ENCODE measurements around the gene SLC38A7. TPM values are rescaled to one million over a fixed set of nuclear protein-coding genes. Genes with fewer than 3 reads are reported as not detected.

SLC38A7 gene
- total RNA-seq, 1 donor, result 6.7 TPM

- Histone ChIP-seq H3K4me1 (ENCODE audit: insufficient read depth, low read length) (peaks cover 38% of the 10 kb centered on the region), H3K4me3 (ENCODE audit: low read length) (peak within 1 kb of the TSS; percentile 98), H3K9me3 (ENCODE audit: low read depth, low read length) (no peaks in the 10 kb centered on the region), H3K27me3 (ENCODE audit: insufficient read depth, low read length) (no peaks in the 10 kb centered on the region)
Observed at GRCh38 chr16:58629733-58630640, 54.6 kb downstream of the SLC38A7 start, which contains the start of gene CNOT1. Gene CNOT1, minus strand, starts transcription at chr16:58629826. Its CDS starts 30,489 bp downstream, at chr16:58599337.

GRCh38 chr16:58628845-58629732 lies 55.5 kb downstream of the SLC38A7 start:
- Histone ChIP-seq H3K4me1 (ENCODE audit: insufficient read depth, low read length) (peaks cover 38% of the 10 kb centered on the region), H3K9me3 (ENCODE audit: low read depth, low read length) (no peaks in the 10 kb centered on the region), H3K27me3 (ENCODE audit: insufficient read depth, low read length) (no peaks in the 10 kb centered on the region), H3K4me3 (ENCODE audit: low read length) (peak overlapping the region; percentile 98)

- H3K27me3 ChIP-seq (ENCODE audit: insufficient read depth, low read length), result no peaks in the 10 kb centered on the region
- H3K9me3 ChIP-seq (ENCODE audit: low read depth, low read length), result no peaks in the 10 kb centered on the region
- peaks cover 33% of the 10 kb centered on the region for H3K4me1 ChIP-seq (ENCODE audit: insufficient read depth, low read length)
- H3K4me3 ChIP-seq (ENCODE audit: low read length), result no peak overlapping the region
Observed at GRCh38 chr16:58624209-58624608, 60.4 kb downstream of the SLC38A7 start.

GRCh38 chr16:58620396-58620795 lies 64.2 kb downstream of the SLC38A7 start:
- Histone ChIP-seq H3K9me3 (ENCODE audit: low read depth, low read length) (no peaks in the 10 kb centered on the region), H3K27me3 (ENCODE audit: insufficient read depth, low read length) (no peaks in the 10 kb centered on the region), H3K4me3 (ENCODE audit: low read length) (no peak overlapping the region), H3K4me1 (ENCODE audit: insufficient read depth, low read length) (peaks cover 1% of the 10 kb centered on the region)

GRCh38 chr16:58615280-58615679 lies 69.3 kb downstream of the SLC38A7 start:
- Histone ChIP-seq H3K4me1 (ENCODE audit: insufficient read depth, low read length) (no peaks in the 10 kb centered on the region), H3K27me3 (ENCODE audit: insufficient read depth, low read length) (no peaks in the 10 kb centered on the region), H3K4me3 (ENCODE audit: low read length) (no peak overlapping the region), H3K9me3 (ENCODE audit: low read depth, low read length) (no peaks in the 10 kb centered on the region)

Other genes starting within 250 kb of the SLC38A7 start
- gene NDRG4, start 184.6 kb downstream of the SLC38A7 start, total RNA-seq, result 0.94 TPM
- gene SETD6, start 169.3 kb downstream of the SLC38A7 start, total RNA-seq, result 11.8 TPM
- 98.3 TPM for gene CNOT1, start 54.9 kb downstream of the SLC38A7 start, total RNA-seq
- gene GOT2, start 49.5 kb upstream of the SLC38A7 start, total RNA-seq, result 10.0 TPM